Stimulated activated CD4-positive, alpha-beta T cell treated with anti-CD3 and anti-CD28 coated beads, TNF-alpha, amount 100 ng/mL, for 48 hours (primary cell): ENCODE measurements around the gene WDR6.

Experiments used
- DNase-seq, 3 donors: peaks; one replicate each; pipeline ENCODE4 v3.0.0-alpha.2; 2020; ENCODE audit warnings: low read depth in 3 of 3

WDR6 gene

DNA sequence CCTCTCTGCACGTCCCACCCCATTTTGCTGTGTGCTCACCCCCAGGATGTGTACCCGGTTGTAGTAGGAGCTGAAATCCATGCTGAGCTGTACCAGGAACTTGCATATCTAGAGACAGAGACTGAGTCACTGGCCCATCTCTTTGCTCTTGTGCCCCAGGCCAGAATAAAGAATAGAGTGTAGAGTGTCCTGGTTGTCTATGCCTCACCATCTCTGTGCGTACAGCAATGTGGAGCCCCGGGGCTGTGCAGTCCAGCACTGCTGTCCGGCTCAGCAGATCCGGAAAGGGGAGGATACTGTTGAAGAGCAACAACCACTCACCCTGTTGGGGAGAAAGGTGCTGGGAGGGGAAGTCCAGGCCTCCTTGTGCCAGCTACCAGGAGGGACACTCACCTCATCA lies 8.6 kb downstream of the WDR6 start:
- no peak for DNase-seq

GRCh38 chr3:49016414-49017228 lies 9.4 kb downstream of the WDR6 start:
- no peak for DNase-seq

- no peak for DNase-seq
Observed at GRCh38 chr3:49017229-49017970, 10.2 kb downstream of the WDR6 start.

DNA sequence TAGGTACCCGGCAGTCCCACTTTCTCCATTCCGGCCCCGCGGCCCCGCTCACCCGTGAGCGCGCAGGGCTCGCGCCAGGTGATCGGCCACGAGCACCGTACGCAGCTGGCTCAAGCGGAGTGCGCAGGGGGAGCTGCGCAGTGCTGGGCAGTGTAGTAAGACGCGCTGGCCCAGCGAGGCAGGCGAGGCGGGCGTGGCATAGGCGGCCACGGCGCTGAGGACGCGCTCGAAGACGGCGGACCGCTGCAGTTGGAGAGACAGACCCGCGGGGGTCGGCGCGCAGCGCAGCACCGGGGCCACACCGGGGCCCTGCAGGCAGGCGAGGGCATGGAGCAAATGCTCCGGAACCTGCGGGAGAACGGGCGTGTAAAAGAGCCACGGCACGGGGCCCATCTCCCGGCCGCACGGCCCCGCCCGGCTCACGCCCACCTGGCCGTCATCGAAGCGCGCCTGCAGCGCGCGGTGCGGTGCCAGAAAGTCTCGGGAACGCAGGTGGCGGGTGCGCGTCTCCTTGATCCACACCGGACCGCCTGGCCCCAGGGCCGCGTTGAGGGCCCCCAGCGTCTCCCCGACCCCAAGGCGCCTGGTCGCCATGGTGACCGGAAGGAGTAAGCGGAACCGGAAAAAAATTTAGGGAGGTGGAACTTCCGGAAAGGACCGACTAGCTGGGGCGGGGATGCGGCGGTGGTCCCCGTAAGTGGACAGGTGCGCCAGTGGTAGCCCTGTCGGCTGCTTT lies 10.9 kb downstream of the WDR6 start, which contains the start of gene DALRD3:
TSS of gene DALRD3 (minus strand) at position 610 of the 736 bp plus-strand sequence. CDS start at position 594, 16 bp downstream.
- DNase-seq, result peak in 1 of 3 donors; percentile 48

DNA sequence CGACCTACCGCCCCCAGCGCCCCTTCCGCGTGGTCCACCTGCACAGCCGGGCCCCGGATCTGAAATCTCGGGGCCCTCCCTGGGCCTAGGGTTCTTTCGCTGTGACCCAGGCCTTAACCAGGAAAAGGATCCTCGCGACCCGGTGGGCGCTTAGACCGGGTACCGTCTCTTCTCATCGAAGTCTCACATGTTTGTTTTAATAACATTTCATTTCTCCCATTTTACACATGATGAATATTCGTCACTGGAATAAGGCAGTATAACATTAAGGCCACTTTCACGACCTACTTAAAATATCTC lies 11.5 kb downstream of the WDR6 start:
- DNase-seq, result no peak

DNA sequence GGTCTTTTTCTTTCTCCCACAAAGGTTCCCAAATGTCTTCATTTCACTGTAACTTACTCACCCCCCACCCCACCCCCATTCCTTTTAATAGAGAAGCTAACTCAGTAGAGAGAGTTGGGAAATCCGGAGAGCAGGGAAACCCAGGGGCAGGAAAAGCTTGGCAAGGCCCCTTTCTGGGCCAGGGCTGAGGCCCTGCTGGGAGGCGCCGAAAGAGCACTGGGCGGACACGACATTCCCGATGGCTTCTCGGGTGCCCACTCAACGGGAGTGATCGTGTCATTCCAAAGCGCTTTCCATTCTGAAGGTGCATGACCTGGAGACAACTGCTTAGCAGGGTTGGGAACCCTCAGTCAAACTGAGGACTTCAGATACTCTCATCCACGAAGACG lies 12.7 kb downstream of the WDR6 start:
- DNase-seq, result no peak

- peak in 1 of 3 donors; percentile 30 for DNase-seq
Observed at GRCh38 chr3:49020330-49021212, 13.4 kb downstream of the WDR6 start.

DNA sequence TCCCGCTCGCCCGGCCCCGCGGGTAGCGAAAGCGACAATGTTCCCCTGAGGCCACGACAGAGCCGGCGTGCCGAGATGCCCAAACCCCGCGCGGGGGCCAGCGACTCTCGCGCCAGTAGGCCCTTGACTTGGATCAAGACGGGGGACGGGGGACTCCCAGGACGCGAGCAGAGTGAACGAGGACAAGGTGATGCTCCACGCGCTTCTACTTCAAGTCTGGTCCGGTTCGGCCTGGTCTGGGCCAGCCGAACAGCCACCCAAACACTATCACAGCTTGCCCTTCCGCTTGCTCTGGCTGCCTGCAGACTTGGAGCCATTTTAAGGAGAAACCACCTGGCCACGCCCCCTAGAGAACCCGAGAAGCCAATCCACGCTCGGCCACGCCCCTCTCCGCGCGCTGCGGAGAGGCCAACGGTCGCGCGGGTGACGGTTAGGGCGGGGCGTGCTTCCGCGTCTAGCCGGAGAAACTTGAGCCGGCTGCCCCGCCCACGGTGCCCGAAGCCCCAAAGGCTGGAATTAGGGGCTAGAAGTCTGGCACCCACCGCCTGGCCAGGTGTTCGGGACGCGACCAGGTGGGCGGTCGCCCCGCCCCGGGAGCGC lies 14.1 kb downstream of the WDR6 start:
- peak; percentile 96 to 99 (median 98) for DNase-seq

GRCh38 chr3:49021813-49022687 lies 14.9 kb downstream of the WDR6 start, which contains the start of gene NDUFAF3:
NDUFAF3 (plus strand) TSS chr3:49022121; CDS start chr3:49022145, 24 bp downstream.
- DNase-seq, result peak; percentile 88 to 93 (median 89)

DNA sequence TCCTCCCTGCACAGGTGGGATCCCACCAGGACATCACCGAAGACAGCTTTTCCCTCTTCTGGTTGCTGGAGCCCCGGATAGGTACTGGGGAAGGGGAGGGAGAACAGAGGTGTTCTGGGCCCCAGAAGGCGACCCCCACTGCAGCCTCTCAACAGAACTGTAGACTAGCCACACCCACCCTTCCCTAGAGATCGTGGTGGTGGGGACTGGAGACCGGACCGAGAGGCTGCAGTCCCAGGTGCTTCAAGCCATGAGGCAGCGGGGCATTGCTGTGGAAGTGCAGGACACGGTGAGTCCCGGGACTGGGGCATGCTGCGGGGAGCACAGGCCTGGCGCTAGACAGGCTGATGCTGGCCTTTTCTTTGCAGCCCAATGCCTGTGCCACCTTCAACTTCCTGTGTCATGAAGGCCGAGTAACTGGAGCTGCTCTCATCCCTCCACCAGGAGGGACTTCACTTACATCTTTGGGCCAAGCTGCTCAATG lies 15.5 kb downstream of the WDR6 start:
- DNase-seq, result no peak

DNA sequence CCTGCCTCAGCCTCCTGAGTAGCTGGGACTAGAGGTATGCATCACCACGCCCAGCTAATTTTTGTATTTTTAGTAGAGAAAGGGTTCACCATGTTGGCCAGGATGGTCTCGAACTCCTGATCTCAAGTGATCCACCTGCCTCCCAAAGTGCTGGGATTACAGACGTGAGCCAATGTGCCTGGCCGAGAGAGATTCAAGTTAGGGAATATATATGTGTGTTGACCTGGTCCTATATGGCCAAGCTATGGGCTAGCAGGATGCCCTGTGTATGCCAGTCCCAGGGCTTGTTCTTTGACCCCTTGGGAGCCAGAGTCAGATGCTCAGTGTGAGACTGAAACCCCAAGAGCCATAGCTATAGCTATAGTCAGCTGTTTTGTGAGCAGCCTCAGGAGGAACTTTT lies 16.6 kb downstream of the WDR6 start:
- no peak for DNase-seq

GRCh38 chr3:49024449-49024848 lies 17.3 kb downstream of the WDR6 start:
- no peak for DNase-seq

- DNase-seq, result no peak
Observed at GRCh38 chr3:49025005-49025792, 18.0 kb downstream of the WDR6 start.

DNA sequence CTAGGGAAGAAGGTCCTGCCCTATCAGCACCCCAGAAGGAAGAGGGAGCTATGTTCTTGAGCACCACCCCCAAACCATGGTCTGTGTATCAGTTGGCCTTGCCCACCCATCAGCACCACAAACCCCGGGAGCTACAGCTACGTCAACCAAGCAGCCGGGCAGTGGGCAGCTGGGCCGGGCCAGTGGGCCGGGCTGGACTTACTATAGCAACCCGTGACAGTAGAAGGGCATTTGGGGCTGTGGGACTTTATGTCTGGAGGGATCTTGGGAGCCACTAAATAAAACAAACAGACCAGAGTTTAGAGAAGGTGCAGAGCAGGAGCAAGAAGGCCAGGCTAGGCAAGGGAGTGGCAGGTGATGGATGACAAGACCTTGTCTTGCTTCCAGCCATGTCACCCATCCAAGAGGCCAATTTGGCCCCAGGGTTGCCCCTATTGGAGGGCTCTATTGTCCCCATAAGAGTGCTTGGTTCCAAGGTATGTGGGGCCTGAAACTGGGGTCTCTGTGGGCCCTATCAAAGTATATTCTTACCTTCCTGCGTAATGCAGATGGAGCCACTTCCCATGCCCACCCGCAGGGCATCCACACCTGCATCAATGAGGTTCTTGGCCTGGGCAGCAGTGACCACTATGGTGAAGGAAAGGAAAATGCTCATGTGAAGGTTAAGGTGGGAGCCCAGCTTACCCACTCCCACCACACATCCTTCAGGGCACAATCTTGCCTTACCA lies 18.8 kb downstream of the WDR6 start:
- no peak for DNase-seq

DNA sequence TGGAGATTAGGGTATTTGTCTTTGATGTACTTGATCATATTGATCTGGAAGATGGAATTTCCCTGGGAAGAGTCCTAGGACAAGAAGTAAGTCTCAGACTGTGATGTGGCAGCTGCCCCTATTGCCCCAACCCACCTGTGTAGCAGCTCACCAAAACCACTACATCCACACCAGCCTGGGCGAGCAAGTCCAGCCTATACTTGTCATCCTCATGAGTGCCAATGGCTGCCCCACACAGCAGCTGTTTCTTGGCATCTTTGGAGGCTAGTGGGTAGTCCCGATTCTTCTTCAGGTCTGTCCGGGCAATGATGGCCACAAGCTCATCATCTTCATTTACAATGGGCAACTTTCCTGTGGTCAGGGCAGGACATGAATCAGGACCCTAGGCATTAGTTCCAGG lies 19.3 kb downstream of the WDR6 start:
- DNase-seq, result no peak

DNA sequence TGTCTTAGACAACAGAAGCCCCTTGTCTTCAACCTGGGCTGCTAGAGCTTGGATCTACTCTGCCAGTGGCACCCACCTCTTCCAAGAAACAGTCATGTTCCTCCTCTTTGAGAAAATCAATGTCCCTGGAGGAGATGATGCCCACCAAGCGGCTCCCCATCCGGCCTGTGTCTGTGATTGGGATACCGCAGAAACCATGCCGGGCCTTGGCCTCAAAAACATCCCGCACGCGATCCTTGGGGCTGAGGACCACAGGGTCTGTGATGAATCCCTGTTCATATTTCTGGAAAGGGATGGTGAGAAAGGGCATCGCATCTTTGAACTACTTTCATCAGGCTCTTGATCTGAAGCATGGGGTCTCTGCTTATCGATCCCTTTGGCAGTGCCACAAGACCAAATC lies 20.4 kb downstream of the WDR6 start:
- DNase-seq, result no peak

GRCh38 chr3:49028298-49028672 lies 21.1 kb downstream of the WDR6 start:
- no peak for DNase-seq
